Mesenchymal stem cell (in vitro differentiated cells and primary cell): ENCODE measurements around the gene CCL7.
"Not testable (repeated sequence)": the region's sequence is repeated elsewhere in the genome, so short reads cannot be mapped to it uniquely, and the experiment has no call there.

Source experiments
- DNase-seq: peaks from one replicate; pipeline ENCODE4 v3.0.0-alpha.2; 2013
- H2AFZ ChIP-seq: one replicate; pipeline ENCODE4 v1.6.1; 2013; ENCODE audit warnings: low read depth, mild to moderate bottlenecking, control low read depth, inconsistent platforms, low read length, moderate library complexity
- H2AK5ac ChIP-seq: 2 replicates; pipeline ENCODE4 v1.6.1; 2013; ENCODE audit warnings: low read length, moderate library complexity, mild to moderate bottlenecking, inconsistent platforms; ENCODE audit not compliant: severe bottlenecking
- H2BK120ac ChIP-seq: one replicate; pipeline ENCODE4 v1.6.1; 2013; ENCODE audit warnings: low read depth, mild to moderate bottlenecking, inconsistent platforms, low read length, moderate library complexity
- H2BK12ac ChIP-seq, 2 experiments: one replicate each; pipeline ENCODE4 v1.6.1; 2013; ENCODE audit warnings: inconsistent platforms in 2 of 2, low read length in 2 of 2, mild to moderate bottlenecking in 2 of 2, moderate library complexity in 2 of 2, control low read depth in 1 of 2
- H2BK15ac ChIP-seq: one replicate; pipeline ENCODE4 v1.6.1; 2013; ENCODE audit warnings: mild to moderate bottlenecking, low read depth, inconsistent platforms; ENCODE audit not compliant: poor library complexity, severe bottlenecking
- H2BK5ac ChIP-seq: 2 replicates; pipeline ENCODE4 v1.6.1; 2013; ENCODE audit warnings: low read depth, mild to moderate bottlenecking, low read length, control low read depth, inconsistent platforms; ENCODE audit not compliant: poor library complexity, severe bottlenecking
- H3K14ac ChIP-seq, 2 experiments: one replicate each; pipeline ENCODE4 v1.6.1; 2013; ENCODE audit warnings: inconsistent platforms in 2 of 2, low read length in 2 of 2, control low read depth in 1 of 2, mild to moderate bottlenecking in 1 of 2, moderate library complexity in 1 of 2
- H3K18ac ChIP-seq, 2 experiments: one replicate each; pipeline ENCODE4 v1.6.1; 2013; ENCODE audit warnings: inconsistent platforms in 2 of 2, low read length in 2 of 2, control low read depth in 1 of 2, low read depth in 1 of 2, mild to moderate bottlenecking in 1 of 2
- H3K23ac ChIP-seq, 2 experiments: one replicate each; pipeline ENCODE4 v1.6.1; 2013; ENCODE audit warnings: inconsistent platforms in 2 of 2, low read length in 2 of 2, mild to moderate bottlenecking in 2 of 2, moderate library complexity in 2 of 2, control low read depth in 1 of 2
- H3K27ac ChIP-seq: 2 replicates; pipeline ENCODE4 v1.5.1; 2013; ENCODE audit warnings: mild to moderate bottlenecking, moderate library complexity, low read length, control low read depth, inconsistent platforms; ENCODE audit not compliant: poor library complexity, severe bottlenecking
- H3K27me3 ChIP-seq, 2 experiments: 2 replicates each; pipeline versions ENCODE4 v1.6.1 to v1.7.0; 2013; ENCODE audit warnings: low read length in 2 of 2, mild to moderate bottlenecking in 2 of 2, moderate library complexity in 2 of 2, control low read depth in 1 of 2, inconsistent platforms in 1 of 2; ENCODE audit not compliant: control insufficient read depth in 1 of 2, insufficient read depth in 1 of 2
- H3K36me3 ChIP-seq, 2 experiments: 2 replicates each; pipeline versions ENCODE4 v1.6.1 to v1.7.0; 2013; ENCODE audit warnings: low read length in 2 of 2, control low read depth in 1 of 2, inconsistent platforms in 1 of 2, low read depth in 1 of 2, mild to moderate bottlenecking in 1 of 2; ENCODE audit not compliant: insufficient read depth in 2 of 2, control insufficient read depth in 1 of 2
- H3K4ac ChIP-seq, 2 experiments: one replicate each; pipeline ENCODE4 v1.6.1; 2013; ENCODE audit warnings: inconsistent platforms in 2 of 2, low read length in 2 of 2, mild to moderate bottlenecking in 2 of 2, moderate library complexity in 2 of 2, control low read depth in 1 of 2, low read depth in 1 of 2
- H3K4me1 ChIP-seq: 2 replicates; pipeline ENCODE4 v1.6.1; 2013; ENCODE audit warnings: low read depth, low read length, control low read depth; ENCODE audit not compliant: control insufficient read depth, insufficient read depth
- H3K4me2 ChIP-seq: 2 replicates; pipeline ENCODE4 v1.6.1; 2013; ENCODE audit warnings: low read length, mild to moderate bottlenecking, inconsistent platforms; ENCODE audit not compliant: poor library complexity, severe bottlenecking
- H3K4me3 ChIP-seq, 2 experiments: 2 replicates each; pipeline versions ENCODE4 v1.5.1 to v1.7.0; 2013; ENCODE audit warnings: low read length in 2 of 2, mild to moderate bottlenecking in 2 of 2, control low read depth in 1 of 2, low read depth in 1 of 2; ENCODE audit not compliant: insufficient read depth in 1 of 2
- H3K79me1 ChIP-seq: replicated peaks from 2 replicates; pipeline ENCODE4 v1.6.1; 2013; ENCODE audit warnings: mild to moderate bottlenecking, control low read depth, low read length, inconsistent platforms; ENCODE audit not compliant: poor library complexity, severe bottlenecking
- H3K9ac ChIP-seq: 2 replicates; pipeline ENCODE4 v1.7.0; 2013; ENCODE audit warnings: mild to moderate bottlenecking, low read length, moderate library complexity
- H3K9me3 ChIP-seq: 2 replicates; pipeline ENCODE4 v1.7.0; 2013; ENCODE audit warnings: mild to moderate bottlenecking, low read length; ENCODE audit not compliant: control insufficient read depth
- H4K8ac ChIP-seq: one replicate; pipeline ENCODE4 v1.6.1; 2013; ENCODE audit warnings: inconsistent platforms, mild to moderate bottlenecking, low read length, moderate library complexity
- H4K91ac ChIP-seq: one replicate; pipeline ENCODE4 v1.6.1; 2013; ENCODE audit warnings: mild to moderate bottlenecking, low read length, inconsistent platforms
- WGBS: methylation state at CpG from one replicate; pipeline ENCODE4 v1.1.7; 2013; ENCODE audit warnings: mixed read lengths; 5-methylcytosine and 5-hydroxymethylcytosine counted together

Gene CCL7

GRCh38 chr17:34225046-34225445 is 45.0 kb upstream of the CCL7 start:
- H3K79me1 ChIP-seq = no peaks in the 10 kb centered on the region
- no peak overlapping the region for H3K9ac ChIP-seq
- H2AFZ ChIP-seq = no peak overlapping the region
- H3K36me3 ChIP-seq = no peaks in the 10 kb centered on the region
- WGBS = 81% methylated on average over 5 of the region's 9 CpGs
- no peak overlapping the region for H2AK5ac ChIP-seq
- no peaks in the 10 kb centered on the region for H3K27me3 ChIP-seq
- H4K8ac ChIP-seq = no peak overlapping the region
- no peak overlapping the region for H4K91ac ChIP-seq
- H3K9me3 ChIP-seq = no peaks in the 10 kb centered on the region
- no peak overlapping the region for H3K4ac ChIP-seq
- no peak overlapping the region for H3K18ac ChIP-seq
- no peak overlapping the region for H2BK5ac ChIP-seq
- H2BK15ac ChIP-seq = no peak overlapping the region
- H2BK12ac ChIP-seq = no peak overlapping the region
- H3K27ac ChIP-seq = no peak overlapping the region
- H3K23ac ChIP-seq = no peak overlapping the region
- DNase-seq = no peak
- H3K4me2 ChIP-seq = no peak overlapping the region
- no peak overlapping the region for H3K14ac ChIP-seq
- H3K4me3 ChIP-seq = no peak overlapping the region
- H3K4me1 ChIP-seq = no peaks in the 10 kb centered on the region
- no peak overlapping the region for H2BK120ac ChIP-seq

- no peak overlapping the region for H2AFZ ChIP-seq
- no peak overlapping the region for H4K91ac ChIP-seq
- H3K4me1 ChIP-seq = no peaks in the 10 kb centered on the region
- H2BK120ac ChIP-seq = no peak overlapping the region
- H3K27ac ChIP-seq = no peak overlapping the region
- no peak overlapping the region for H3K14ac ChIP-seq
- no peak overlapping the region for H2BK5ac ChIP-seq
- DNase-seq = no peak
- H4K8ac ChIP-seq = no peak overlapping the region
- H3K27me3 ChIP-seq = no peaks in the 10 kb centered on the region
- H3K9me3 ChIP-seq = peaks cover 5% of the 10 kb centered on the region
- WGBS = 72% methylated on average over 2 of the region's 3 CpGs
- H3K79me1 ChIP-seq = no peaks in the 10 kb centered on the region
- H3K4ac ChIP-seq = no peak overlapping the region
- no peak overlapping the region for H2BK15ac ChIP-seq
- H2BK12ac ChIP-seq = no peak overlapping the region
- H3K4me3 ChIP-seq = no peak overlapping the region
- no peak overlapping the region for H2AK5ac ChIP-seq
- no peak overlapping the region for H3K18ac ChIP-seq
- no peaks in the 10 kb centered on the region for H3K36me3 ChIP-seq
- H3K23ac ChIP-seq = no peak overlapping the region
- H3K4me2 ChIP-seq = no peak overlapping the region
- H3K9ac ChIP-seq = no peak overlapping the region
Observed at GRCh38 chr17:34226011-34226743, 43.8 kb upstream of the CCL7 start.

- H3K27ac ChIP-seq = no peak overlapping the region
Observed at GRCh38 chr17:34226744-34227034, 43.3 kb upstream of the CCL7 start.

GRCh38 chr17:34227293-34227692 is 42.7 kb upstream of the CCL7 start:
- not testable (repeated sequence) for H3K14ac ChIP-seq, DNase-seq, H3K27me3 ChIP-seq, H2BK15ac ChIP-seq, H3K79me1 ChIP-seq, H2BK120ac ChIP-seq, H2AFZ ChIP-seq, H3K18ac ChIP-seq, H4K8ac ChIP-seq, H2BK5ac ChIP-seq, H3K27ac ChIP-seq, H3K9ac ChIP-seq, H3K23ac ChIP-seq, H3K4ac ChIP-seq, H3K36me3 ChIP-seq, H3K4me1 ChIP-seq, H3K4me3 ChIP-seq, H3K9me3 ChIP-seq, H2BK12ac ChIP-seq, H4K91ac ChIP-seq, H2AK5ac ChIP-seq, H3K4me2 ChIP-seq
- 61% methylated on average over 2 of the region's 2 CpGs for WGBS

More at GRCh38 chr17:34226744-34227034, 43.3 kb upstream of the CCL7 start:
- Histone ChIP-seq H3K23ac (no peak overlapping the region), H3K14ac (no peak overlapping the region), H2BK15ac (no peak overlapping the region), H3K9ac (no peak overlapping the region), H3K9me3 (peaks cover 5% of the 10 kb centered on the region), H3K27me3 (no peaks in the 10 kb centered on the region), H3K79me1 (no peaks in the 10 kb centered on the region), H3K4me3 (no peak overlapping the region), H3K4me2 (no peak overlapping the region), H2BK12ac (no peak overlapping the region), H4K91ac (no peak overlapping the region), H3K4me1 (no peaks in the 10 kb centered on the region), H2AK5ac (no peak overlapping the region), H3K18ac (no peak overlapping the region), H3K4ac (no peak overlapping the region), H2BK120ac (no peak overlapping the region), H3K36me3 (no peaks in the 10 kb centered on the region), H2AFZ (no peak overlapping the region), H4K8ac (no peak overlapping the region), H2BK5ac (no peak overlapping the region)
- DNase-seq = no peak
